Ramos (cell line): ENCODE measurements around the gene SMIM35.
"Not testable (repeated sequence)": the region's sequence is repeated elsewhere in the genome, so short reads cannot be mapped to it uniquely, and the experiment has no call there.

Source experiments
- in situ Hi-C: fragments of 300-500 bp; cut with MboI; formaldehyde crosslinking; loops from one replicate; pipeline ENCODE4 v1.14.3; 2022; ENCODE audit warnings: low sequenced_read_pairs; ENCODE audit not compliant: unreplicated experiment

Gene SMIM35

DNA sequence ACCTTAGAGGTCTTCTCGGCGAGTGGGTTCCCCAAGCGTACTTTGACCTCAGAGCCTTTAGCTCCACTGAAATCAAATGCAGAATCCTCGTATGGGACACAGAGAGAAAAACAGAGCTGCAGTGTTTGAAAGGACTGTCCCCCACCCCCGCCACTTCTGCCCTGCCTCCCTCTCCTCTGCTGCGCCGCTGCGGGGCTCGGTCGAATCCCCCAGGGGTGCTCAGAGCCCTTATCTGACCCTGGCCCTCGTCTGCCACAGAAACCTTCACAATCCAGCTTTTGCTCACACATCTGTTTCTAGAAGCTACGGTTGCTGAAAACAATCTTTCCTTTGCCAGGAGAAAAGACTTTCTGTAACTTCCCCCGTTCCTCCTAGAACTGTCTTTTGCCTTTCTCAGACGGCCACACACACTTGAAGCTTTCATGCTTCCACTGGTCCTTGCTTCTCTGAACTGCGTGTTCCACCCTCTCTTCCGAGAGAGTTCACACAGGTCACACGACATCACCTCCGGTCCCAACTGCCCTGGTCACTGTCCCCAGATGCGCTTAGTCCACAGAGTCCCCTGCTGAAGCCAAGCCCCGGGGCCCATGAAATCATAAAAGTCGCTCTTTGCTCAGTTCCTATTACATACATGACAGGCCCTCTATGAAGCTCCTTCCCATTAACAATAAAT, 3.7 kb downstream of the SMIM35 start:
- in situ Hi-C loops, result no loop called here

GRCh38 chr11:118081241-118081958, 5.4 kb downstream of the SMIM35 start:
- in situ Hi-C loops, result no loop called here

DNA sequence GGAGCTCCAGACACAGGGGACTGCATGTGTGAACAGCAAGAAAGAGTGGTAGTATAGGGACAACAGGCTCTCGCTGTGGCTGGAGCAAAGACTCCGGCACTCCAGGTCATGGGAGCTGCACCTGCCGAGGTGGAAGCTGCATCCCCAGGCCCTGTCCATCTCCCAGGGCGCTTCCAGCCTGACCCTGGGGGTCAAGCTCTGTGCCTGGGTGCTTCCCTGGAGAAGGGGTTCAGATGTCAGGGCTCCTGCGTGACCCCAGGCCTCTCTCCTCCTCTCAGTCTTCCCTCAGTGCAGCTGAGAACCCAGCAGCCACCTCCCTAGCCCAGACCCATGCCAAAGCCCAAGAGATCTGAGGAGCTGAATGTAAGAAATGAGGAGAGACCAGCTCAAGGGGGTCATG, 6.5 kb downstream of the SMIM35 start:
- in situ Hi-C loops, result no loop called here

DNA sequence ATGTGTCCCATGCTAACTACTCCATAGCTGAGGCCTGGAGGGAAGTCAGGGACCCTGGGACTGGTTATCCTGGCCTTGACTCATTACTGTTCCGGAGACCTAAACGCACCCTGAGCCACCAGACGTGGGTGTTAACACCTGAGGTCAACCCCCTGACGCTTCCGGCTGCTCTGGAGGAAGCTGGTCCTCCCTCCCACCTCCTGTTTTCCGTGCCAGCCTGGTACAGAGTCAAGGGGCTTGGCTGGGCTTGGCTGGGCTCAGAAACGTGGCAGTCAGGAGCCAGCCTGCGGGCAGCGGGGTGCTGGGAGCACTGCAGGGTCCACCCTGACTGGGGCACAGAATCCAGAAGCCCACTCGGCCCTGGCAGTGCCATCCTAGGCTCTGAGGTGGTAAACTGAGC, 7.3 kb downstream of the SMIM35 start:
- in situ Hi-C loops, result no loop called here

GRCh38 chr11:118078911-118079411, 7.8 kb downstream of the SMIM35 start:
- in situ Hi-C loops, result no loop called here

DNA sequence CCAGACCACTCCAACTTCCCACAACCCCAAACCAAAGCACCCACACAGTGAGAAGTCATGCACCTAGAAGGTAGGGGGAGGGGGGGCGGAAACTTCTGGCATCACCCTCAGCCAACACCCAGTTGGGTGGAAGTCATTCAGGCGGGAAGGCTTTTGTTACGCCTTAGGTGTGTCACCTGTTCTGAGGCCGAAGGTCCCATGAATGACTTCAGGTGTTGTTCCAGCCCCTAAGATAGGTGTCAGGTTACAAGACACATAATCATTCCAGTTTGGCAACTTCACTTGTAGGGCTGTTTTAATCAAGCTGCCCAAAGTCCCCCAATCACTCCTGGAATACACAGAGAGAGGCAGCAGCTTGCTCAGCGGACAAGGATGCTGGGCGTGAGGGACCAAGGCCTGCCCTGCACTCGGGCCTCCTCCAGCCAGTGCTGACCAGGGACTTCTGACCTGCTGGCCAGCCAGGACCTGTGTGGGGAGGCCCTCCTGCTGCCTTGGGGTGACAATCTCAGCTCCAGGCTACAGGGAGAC, 9.9 kb downstream of the SMIM35 start, which contains the start of gene TMPRSS4:
Gene TMPRSS4 (plus strand): TSS at position 325 of the 528 bp plus-strand sequence. CDS start 225 bp downstream, outside the sequence.
- in situ Hi-C loops, result no loop called here

DNA sequence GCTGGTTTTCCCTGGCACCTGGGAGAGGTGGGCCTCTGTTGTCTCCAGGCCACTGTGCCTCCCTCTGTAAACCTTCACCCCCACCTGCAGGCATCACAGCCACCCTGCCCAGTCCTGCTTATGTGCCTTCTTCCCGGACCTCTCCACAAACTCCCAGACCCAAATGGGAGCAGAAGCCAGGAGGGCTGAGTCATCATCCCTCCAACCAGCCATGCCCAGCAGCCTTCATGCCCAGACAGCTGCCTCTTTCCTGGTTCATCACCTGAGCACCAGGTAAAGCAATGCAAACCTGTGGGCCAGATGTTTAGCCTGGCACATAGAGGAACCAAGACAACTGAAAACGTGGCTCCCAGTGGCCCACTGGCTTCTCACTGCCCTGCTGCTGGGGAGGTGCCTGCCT, 12.0 kb downstream of the SMIM35 start:
- in situ Hi-C loops, result no loop called here

GRCh38 chr11:118074091-118074685, 12.6 kb downstream of the SMIM35 start:
- in situ Hi-C loops, result no loop called here

DNA sequence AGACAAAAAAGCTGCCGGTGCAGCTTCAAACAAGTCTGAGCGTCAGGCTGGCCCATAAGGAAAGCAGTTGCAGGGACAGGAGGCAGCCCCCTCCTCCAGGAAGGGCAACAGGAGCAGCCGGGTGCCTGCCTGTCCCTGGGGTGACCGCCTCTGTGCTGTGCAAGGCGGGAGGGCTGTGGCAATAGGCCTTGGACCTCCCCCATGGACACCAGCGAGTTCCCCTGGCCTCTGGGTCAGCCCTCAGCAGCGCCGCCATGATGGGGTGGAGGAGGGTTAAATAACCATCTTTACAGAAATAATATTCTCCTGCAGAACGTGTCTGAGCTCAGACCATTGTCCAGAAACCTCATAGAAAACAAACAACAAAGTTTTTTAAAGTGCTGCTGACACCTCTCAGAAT, 13.2 kb downstream of the SMIM35 start:
- in situ Hi-C loops, result no loop called here

- in situ Hi-C loops, result no loop called here
These were observed 15.2 kb downstream of the SMIM35 start for GRCh38 chr11:118071416-118072030.

- in situ Hi-C loops, result no loop called here
These were observed 17.7 kb downstream of the SMIM35 start for GRCh38 chr11:118068945-118069612.

- in situ Hi-C loops, result no loop called here
These were observed 18.4 kb downstream of the SMIM35 start for GRCh38 chr11:118068206-118068944.

- in situ Hi-C loops, result no loop called here
These were observed 19.8 kb downstream of the SMIM35 start for GRCh38 chr11:118067006-118067405.

- in situ Hi-C loops, result no loop called here
These were observed 21.4 kb downstream of the SMIM35 start for GRCh38 chr11:118065384-118065783.

- in situ Hi-C loops, result no loop called here
These were observed 21.8 kb downstream of the SMIM35 start for GRCh38 chr11:118064956-118065355.

DNA sequence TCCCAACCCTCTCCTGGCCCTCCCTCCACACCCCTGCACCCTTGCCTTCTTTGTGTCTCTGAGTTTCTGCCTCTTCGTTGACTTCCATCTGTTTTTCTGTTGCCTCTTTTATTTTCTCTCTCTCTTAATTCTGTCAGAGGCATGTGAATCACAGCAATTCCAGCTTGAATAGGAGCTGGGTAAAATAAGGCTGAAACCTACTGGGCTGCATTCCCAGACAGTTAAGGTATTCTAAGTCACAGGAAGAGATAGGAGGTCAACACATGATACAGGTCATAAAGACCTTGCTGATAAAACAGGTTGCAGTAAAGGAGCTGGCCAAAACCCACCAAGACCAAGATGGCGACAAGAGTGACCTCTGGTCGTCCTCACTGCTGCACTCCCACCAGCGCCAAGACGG, 24.1 kb downstream of the SMIM35 start:
- in situ Hi-C loops, result not testable (repeated sequence)

GRCh38 chr11:118062181-118062580, 24.6 kb downstream of the SMIM35 start:
- in situ Hi-C loops, result not testable (repeated sequence)

- in situ Hi-C loops, result no loop called here
These were observed 25.1 kb downstream of the SMIM35 start for GRCh38 chr11:118061586-118062125.

DNA sequence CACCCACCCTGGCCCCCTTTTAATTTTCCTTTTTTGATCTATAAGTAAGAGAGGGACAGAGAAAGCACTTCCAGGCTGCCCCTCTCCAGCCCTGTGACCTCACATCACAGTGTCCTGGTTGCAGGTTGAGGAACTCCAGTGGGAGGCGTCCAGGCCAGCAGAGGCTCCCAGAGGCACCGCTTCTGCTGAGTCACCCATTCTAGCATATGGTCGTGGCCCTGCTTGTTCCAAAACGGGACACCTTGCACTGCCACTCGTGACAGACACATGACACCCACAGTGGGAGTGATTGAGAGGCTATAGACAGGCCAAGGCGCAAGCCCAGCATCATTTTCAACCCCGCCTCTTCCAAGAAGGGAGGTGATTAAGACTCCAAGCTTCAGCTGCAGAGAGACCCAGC, 25.9 kb downstream of the SMIM35 start:
- in situ Hi-C loops, result no loop called here
